ENCODE results near the gene CDYL2.

DNA sequence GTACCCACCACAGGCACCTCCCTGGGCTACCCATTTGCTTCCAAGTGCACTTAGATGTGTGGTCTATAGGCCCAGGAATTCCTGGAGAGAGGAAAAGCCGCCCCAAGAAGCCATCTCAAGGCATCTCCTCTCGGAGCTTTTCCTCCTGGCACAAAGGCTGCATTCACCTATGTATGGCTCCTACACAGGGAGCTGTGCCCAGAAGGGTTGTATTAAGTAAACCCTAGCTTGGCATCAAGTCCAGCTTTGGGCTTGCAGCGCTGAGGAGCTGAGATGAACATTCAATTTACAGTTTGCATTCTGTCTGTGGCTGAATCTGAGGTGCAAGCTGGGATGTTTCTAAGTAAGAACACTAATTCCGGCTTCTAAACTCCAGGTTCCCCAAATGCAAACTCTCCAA, 81.3 kb downstream of the CDYL2 start:
- no peak for TF ChIP-seq EZH2 (IDR thresholded peaks at IDR 0.05; ENCODE audit: borderline replicate concordance)
- no peak for TF ChIP-seq CTCF (IDR thresholded peaks at IDR 0.05; ENCODE audit: poor library complexity)
- no peak for TF ChIP-seq EZH2phosphoT487 (IDR thresholded peaks at IDR 0.05; ENCODE audit: low read depth, severe bottlenecking, unreplicated experiment)

Measured in hepatocyte (in vitro differentiated cells).